ENCODE data around the gene CACNA1C. TPM values are rescaled to one million over a fixed set of nuclear protein-coding genes. Genes with fewer than 3 reads are reported as not detected.

CACNA1C gene
- total RNA-seq, 2 experiments from 2014 or later, result 0.69 to 1.4 TPM

- H3K9me3 ChIP-seq (ENCODE audit: low read length), result no peaks in the 10 kb centered on the region; the same call in 1 of the 2 replicates
- intact Hi-C loops (cut with micrococcal nuclease; ENCODE audit: unreplicated experiment), result no loop called here
- TF ChIP-seq CTCF (conservative IDR thresholded peaks at IDR 0.05; ENCODE audit: low read length) (no peak), EZH2phosphoT487 (IDR thresholded peaks at IDR 0.05; ENCODE audit: borderline replicate concordance, low read depth, low read length) (no peak)
- no peaks in the 10 kb centered on the region for H3K36me3 ChIP-seq (ENCODE audit: insufficient read depth, low read length)
- no peaks in the 10 kb centered on the region for H3K79me2 ChIP-seq (ENCODE audit: insufficient read depth, low read depth, low read length)
- ChIA-PET CTCF (ENCODE audit: unreplicated experiment) (no interaction called here), POLR2A (no interaction called here)
- H3K4me2 ChIP-seq (ENCODE audit: low read length), result no peak overlapping the region
- no peaks in the 10 kb centered on the region for H3K9me2 ChIP-seq (ENCODE audit: insufficient read depth, low read length)
- H3K27ac ChIP-seq (ENCODE audit: low read depth, low read length, poor library complexity, severe bottlenecking), result no peak overlapping the region
- H4K20me1 ChIP-seq (ENCODE audit: insufficient read depth, low read length), result no peaks in the 10 kb centered on the region
- no TSS peak for BruUV-seq (replicated peaks)
- H3K4me3 ChIP-seq (ENCODE audit: low read depth, low read length, poor library complexity, severe bottlenecking), result no peak overlapping the region
- H3K4me1 ChIP-seq (ENCODE audit: insufficient read depth, low read length, poor library complexity, severe bottlenecking), result no peaks in the 10 kb centered on the region
- no peak for DNase-seq (ENCODE audit: low spot score)
- no peak overlapping the region for H2AFZ ChIP-seq (ENCODE audit: low read length)
Measured at GRCh38 chr12:2068653-2069052, 15.9 kb downstream of the CACNA1C start.

- Histone ChIP-seq H2AFZ (ENCODE audit: low read length) (no peak overlapping the region), H3K4me1 (ENCODE audit: insufficient read depth, low read length, poor library complexity, severe bottlenecking) (no peaks in the 10 kb centered on the region), H3K27ac (ENCODE audit: low read depth, low read length, poor library complexity, severe bottlenecking) (no peak overlapping the region), H3K4me3 (ENCODE audit: low read depth, low read length, poor library complexity, severe bottlenecking) (no peak overlapping the region), H3K79me2 (ENCODE audit: insufficient read depth, low read depth, low read length) (no peaks in the 10 kb centered on the region), H3K9me3 (ENCODE audit: low read length) (no peaks in the 10 kb centered on the region; the same call in 1 of the 2 replicates), H4K20me1 (ENCODE audit: insufficient read depth, low read length) (no peaks in the 10 kb centered on the region), H3K36me3 (ENCODE audit: insufficient read depth, low read length) (no peaks in the 10 kb centered on the region), H3K4me2 (ENCODE audit: low read length) (no peak overlapping the region), H3K9me2 (ENCODE audit: insufficient read depth, low read length) (no peaks in the 10 kb centered on the region)
- ChIA-PET CTCF (ENCODE audit: unreplicated experiment) (no interaction called here), POLR2A (no interaction called here)
- intact Hi-C loops (cut with micrococcal nuclease; ENCODE audit: unreplicated experiment), result no loop called here
- TF ChIP-seq EZH2phosphoT487 (IDR thresholded peaks at IDR 0.05; ENCODE audit: borderline replicate concordance, low read depth, low read length) (no peak), CTCF (conservative IDR thresholded peaks at IDR 0.05; ENCODE audit: low read length) (no peak)
- DNase-seq (ENCODE audit: low spot score), result no peak
- no TSS peak for BruUV-seq (replicated peaks)
Measured at GRCh38 chr12:2070440-2071045, 17.8 kb downstream of the CACNA1C start.

- no TSS peak for BruUV-seq (replicated peaks)
- CTCF ChIA-PET (ENCODE audit: unreplicated experiment), result interaction anchor here (0.6 kb wide), 1 partner anchor 45 kb away, joined by 6 read pairs; no protein-coding TSS in a partner anchor
Measured at GRCh38 chr12:2074792-2075191, 22.0 kb downstream of the CACNA1C start.

More at GRCh38 chr12:2074792-2075191, 22.0 kb downstream of the CACNA1C start:
- no peaks in the 10 kb centered on the region for H3K4me1 ChIP-seq (ENCODE audit: insufficient read depth, low read length, poor library complexity, severe bottlenecking)
- no peak overlapping the region for H3K27ac ChIP-seq (ENCODE audit: low read depth, low read length, poor library complexity, severe bottlenecking)
- intact Hi-C loops (cut with micrococcal nuclease; ENCODE audit: unreplicated experiment), result no loop called here
- no peaks in the 10 kb centered on the region for H4K20me1 ChIP-seq (ENCODE audit: insufficient read depth, low read length)
- TF ChIP-seq CTCF (conservative IDR thresholded peaks at IDR 0.05; ENCODE audit: low read length) (no peak), EZH2phosphoT487 (IDR thresholded peaks at IDR 0.05; ENCODE audit: borderline replicate concordance, low read depth, low read length) (no peak)
- H3K36me3 ChIP-seq (ENCODE audit: insufficient read depth, low read length), result no peaks in the 10 kb centered on the region
- no peaks in the 10 kb centered on the region; the same call in 1 of the 2 replicates for H3K9me3 ChIP-seq (ENCODE audit: low read length)
- no peak for DNase-seq (ENCODE audit: low spot score)
- no peaks in the 10 kb centered on the region for H3K9me2 ChIP-seq (ENCODE audit: insufficient read depth, low read length)
- no peak overlapping the region for H2AFZ ChIP-seq (ENCODE audit: low read length)
- H3K79me2 ChIP-seq (ENCODE audit: insufficient read depth, low read depth, low read length), result no peaks in the 10 kb centered on the region
- H3K4me3 ChIP-seq (ENCODE audit: low read depth, low read length, poor library complexity, severe bottlenecking), result no peak overlapping the region
- POLR2A ChIA-PET, result interaction anchor here (0.9 to 1.0 kb wide), 2 partner anchors 14 to 17 kb away, joined by 3 to 4 read pairs; no protein-coding TSS in a partner anchor
- H3K4me2 ChIP-seq (ENCODE audit: low read length), result no peak overlapping the region
